HepG2 (cell line): Measurements from ENCODE around the gene TCN2. TPM values are rescaled to one million over a fixed set of nuclear protein-coding genes. Genes with fewer than 3 reads are reported as not detected.

Source experiments
- BHLHE40 ChIP-seq: IDR thresholded peaks from 2 replicates; pipeline ENCODE4 v1.6.1; 2011; ENCODE audit warnings: low read length, improper control_type of control experiment
- CBX5 ChIP-seq: sonication (generic); formaldehyde crosslinking; IDR thresholded peaks from 2 replicates; pipeline ENCODE4 v1.4.0; 2020; ENCODE audit warnings: missing genetic modification reagents, borderline replicate concordance
- ELF4 ChIP-seq: sonication (generic); formaldehyde crosslinking; IDR thresholded peaks from 2 replicates; pipeline ENCODE4 v1.5.0; 2020; ENCODE audit warnings: missing genetic modification reagents, mild to moderate bottlenecking, moderate library complexity, borderline replicate concordance
- GZF1 ChIP-seq: sonication (generic); formaldehyde crosslinking; IDR thresholded peaks from 2 replicates; pipeline ENCODE4 v1.5.1; 2020; ENCODE audit warnings: mild to moderate bottlenecking, missing genetic modification reagents
- MYC ChIP-seq: sonication (generic); formaldehyde crosslinking; IDR thresholded peaks from 2 replicates; pipeline ENCODE4 v1.9.0; 2021; ENCODE audit warnings: missing genetic modification reagents, borderline replicate concordance
- NFKBIZ ChIP-seq: IDR thresholded peaks from 2 replicates; pipeline ENCODE4 v1.6.1; 2018; ENCODE audit warnings: missing genetic modification reagents, missing compliant biosample characterization
- NPAS2 ChIP-seq: sonication (generic); formaldehyde crosslinking; IDR thresholded peaks from 2 replicates; pipeline ENCODE4 v1.8.0; 2022; ENCODE audit warnings: mild to moderate bottlenecking, missing genetic modification reagents, borderline replicate concordance
- RNF2 ChIP-seq: fragments of 450-650 bp; conservative IDR thresholded peaks from 2 replicates; pipeline ENCODE4 v1.6.1; 2016; ENCODE audit warnings: low read depth
- SIN3A ChIP-seq: IDR thresholded peaks from 2 replicates; pipeline ENCODE4 v1.6.1; 2011; ENCODE audit warnings: low read depth, mild to moderate bottlenecking, control low read depth, low read length, borderline replicate concordance
- SIX4 ChIP-seq: sonication (generic); formaldehyde crosslinking; IDR thresholded peaks from 2 replicates; pipeline ENCODE4 v1.4.0; 2020; ENCODE audit warnings: missing genetic modification reagents
- SOX6 ChIP-seq, 2 experiments: fragments of 450-650 bp in 1 of 2; sonication (generic) in 1 of 2; formaldehyde crosslinking in 1 of 2; IDR thresholded peaks; 2 replicates each; pipeline versions ENCODE4 v1.4.0 to v1.6.1; 2017 to 2020; ENCODE audit warnings: antibody characterized with exemption in 1 of 2, mild to moderate bottlenecking in 1 of 2, missing genetic modification reagents in 1 of 2
- SRSF1 ChIP-seq: fragments of 200-400 bp; formaldehyde crosslinking; optimal IDR thresholded peaks from 2 replicates; pipeline ENCODE3; 2017; ENCODE audit warnings: mild to moderate bottlenecking, low read depth, low read length, moderate library complexity
- TBL1XR1 ChIP-seq: fragments of 150-350 bp; IDR thresholded peaks from 2 replicates; pipeline ENCODE4 v1.6.1; 2014; ENCODE audit warnings: borderline replicate concordance, low read length; ENCODE audit not compliant: partially characterized antibody
- XBP1 ChIP-seq: sonication (generic); formaldehyde crosslinking; IDR thresholded peaks from 2 replicates; pipeline ENCODE4 v1.5.0; 2020; ENCODE audit warnings: missing genetic modification reagents
- ZFP36L2 ChIP-seq: sonication (generic); formaldehyde crosslinking; IDR thresholded peaks from 2 replicates; pipeline ENCODE4 v1.4.0; 2020; ENCODE audit warnings: missing genetic modification reagents
- ZNF33A ChIP-seq: sonication (generic); formaldehyde crosslinking; IDR thresholded peaks from 2 replicates; pipeline ENCODE4 v1.5.1; 2020; ENCODE audit warnings: missing genetic modification reagents, mild to moderate bottlenecking, moderate library complexity, borderline replicate concordance
- ZNF839 ChIP-seq: sonication (generic); formaldehyde crosslinking; IDR thresholded peaks from 2 replicates; pipeline ENCODE4 v1.4.0; 2020; ENCODE audit warnings: missing genetic modification reagents, mild to moderate bottlenecking, borderline replicate concordance
- polyA plus RNA-seq, 8 experiments: library from polyadenylated mRNA; depleted of rRNA in 3 of 8; stranded (reverse) in 7 of 8; unstranded in 1 of 8; fragments of >200 nt; fragmentation: Illumina TruSeq in 4 of 8; extraction: Trizol in 4 of 8; gene quantifications; 2 replicates each; pipeline versions ENCODE4 v1.2.1 to v1.2.3, GENCODE V29; 2011 to 2016; ENCODE audit warnings: low read depth in 4 of 8, missing spikeins in 1 of 8, mixed read lengths in 1 of 8; ENCODE audit not compliant: insufficient read depth in 1 of 8
- total RNA-seq, 5 experiments: library from RNA; depleted of rRNA; stranded (reverse); fragments of >200 nt; fragmentation: Illumina TruSeq; extraction: Trizol; gene quantifications; 2 replicates each; pipeline ENCODE4 v1.2.3, GENCODE V29; 2016; ENCODE audit warnings: low read depth in 1 of 5
- TF ChIP-seq, protein P1 (sequence below): IDR thresholded peaks from 2 replicates; pipeline ENCODE4 v1.6.1; 2016
- TF ChIP-seq, protein P2 (sequence below): IDR thresholded peaks from 2 replicates; pipeline ENCODE4 v1.6.1; 2016; ENCODE audit warnings: mild to moderate bottlenecking
- TF ChIP-seq, protein P3 (sequence below): sonication (generic); formaldehyde crosslinking; IDR thresholded peaks from 2 replicates; pipeline ENCODE4 v1.4.0; 2020; ENCODE audit warnings: missing genetic modification reagents
- TF ChIP-seq, protein P4 (sequence below): sonication (generic); formaldehyde crosslinking; IDR thresholded peaks from 2 replicates; pipeline ENCODE4 v1.5.0; 2020; ENCODE audit warnings: mild to moderate bottlenecking, missing genetic modification reagents, moderate library complexity
- TF ChIP-seq, protein P5 (sequence below): IDR thresholded peaks from 2 replicates; pipeline ENCODE4 v1.6.1; 2018; ENCODE audit warnings: missing genetic modification reagents, mild to moderate bottlenecking, missing compliant biosample characterization

The TCN2 gene
- total and polyA plus RNA-seq, 2 of the 13 experiments (the other 11 are each of a cell fraction or from before 2014, with no cell fraction given), result 0.29 to 0.31 TPM

DNA sequence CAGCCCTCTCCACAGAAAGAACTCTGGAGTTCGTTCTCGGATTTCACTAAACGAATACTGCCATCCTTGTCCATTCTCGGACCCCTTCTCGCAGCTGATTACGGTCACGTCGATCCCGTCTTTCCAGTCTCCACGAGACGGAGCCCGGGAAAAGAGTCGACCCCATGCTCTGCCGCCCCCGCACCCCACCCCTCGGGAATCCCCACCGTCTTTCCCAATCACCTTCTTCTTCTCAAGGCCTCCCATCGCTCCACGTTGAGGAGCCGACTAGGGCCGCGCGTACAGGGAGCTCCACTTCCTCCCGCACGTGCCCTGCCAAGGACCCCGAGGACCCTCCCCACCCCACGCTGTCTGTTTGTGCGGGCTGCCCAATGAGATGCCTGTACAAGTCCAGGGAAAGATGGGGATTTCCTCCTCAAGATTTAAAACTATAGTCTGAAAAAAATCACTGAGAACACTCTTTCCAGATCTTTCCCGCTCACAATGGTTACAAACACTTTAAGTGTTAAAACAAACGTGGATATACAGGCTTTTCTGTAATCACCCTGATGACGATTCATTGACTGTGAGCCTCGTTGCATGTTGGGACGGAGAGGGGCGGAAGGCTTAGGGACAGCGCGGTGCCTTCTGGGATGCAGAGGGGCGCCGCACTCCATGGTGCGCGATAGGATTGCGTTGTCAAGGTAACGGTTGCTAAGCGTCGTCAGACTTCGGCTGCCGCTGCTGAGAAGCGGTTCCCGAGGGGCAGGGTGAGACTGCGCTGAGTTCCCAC lies 15.2 kb upstream of the TCN2 start, which contains the start of gene PES1 (continued):
- TF ChIP-seq XBP1 (CRISPR knock-in tag), result no peak
- peak; percentile 72; the same call in 1 of the 2 replicates for TF ChIP-seq ELF4
- TF ChIP-seq BHLHE40, result peak; percentile 99
- TF ChIP-seq, protein P1, sequence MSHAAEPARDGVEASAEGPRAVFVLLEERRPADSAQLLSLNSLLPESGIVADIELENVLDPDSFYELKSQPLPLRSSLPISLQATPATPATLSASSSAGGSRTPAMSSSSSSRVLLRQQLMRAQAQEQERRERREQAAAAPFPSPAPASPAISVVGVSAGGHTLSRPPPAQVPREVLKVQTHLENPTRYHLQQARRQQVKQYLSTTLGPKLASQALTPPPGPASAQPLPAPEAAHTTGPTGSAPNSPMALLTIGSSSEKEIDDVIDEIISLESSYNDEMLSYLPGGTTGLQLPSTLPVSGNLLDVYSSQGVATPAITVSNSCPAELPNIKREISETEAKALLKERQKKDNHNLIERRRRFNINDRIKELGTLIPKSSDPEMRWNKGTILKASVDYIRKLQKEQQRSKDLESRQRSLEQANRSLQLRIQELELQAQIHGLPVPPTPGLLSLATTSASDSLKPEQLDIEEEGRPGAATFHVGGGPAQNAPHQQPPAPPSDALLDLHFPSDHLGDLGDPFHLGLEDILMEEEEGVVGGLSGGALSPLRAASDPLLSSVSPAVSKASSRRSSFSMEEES (CRISPR knock-in tag), result no peak
- TF ChIP-seq ZFP36L2, result no peak
- peak; percentile 56; the same call in 1 of the 2 replicates for TF ChIP-seq CBX5 (CRISPR knock-in tag)
- TF ChIP-seq ZNF33A (CRISPR knock-in tag), result peak; percentile 46; the same call in 1 of the 2 replicates
- TF ChIP-seq MYC (CRISPR knock-in tag), result peak; percentile 98
- TF ChIP-seq, protein P2, sequence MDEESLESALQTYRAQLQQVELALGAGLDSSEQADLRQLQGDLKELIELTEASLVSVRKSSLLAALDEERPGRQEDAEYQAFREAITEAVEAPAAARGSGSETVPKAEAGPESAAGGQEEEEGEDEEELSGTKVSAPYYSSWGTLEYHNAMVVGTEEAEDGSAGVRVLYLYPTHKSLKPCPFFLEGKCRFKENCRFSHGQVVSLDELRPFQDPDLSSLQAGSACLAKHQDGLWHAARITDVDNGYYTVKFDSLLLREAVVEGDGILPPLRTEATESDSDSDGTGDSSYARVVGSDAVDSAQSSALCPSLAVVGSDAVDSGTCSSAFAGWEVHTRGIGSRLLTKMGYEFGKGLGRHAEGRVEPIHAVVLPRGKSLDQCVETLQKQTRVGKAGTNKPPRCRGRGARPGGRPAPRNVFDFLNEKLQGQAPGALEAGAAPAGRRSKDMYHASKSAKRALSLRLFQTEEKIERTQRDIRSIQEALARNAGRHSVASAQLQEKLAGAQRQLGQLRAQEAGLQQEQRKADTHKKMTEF (CRISPR knock-in tag), result peak; percentile 66
- TF ChIP-seq SIN3A, result peak; percentile 84
- no peak for TF ChIP-seq ZNF839 (CRISPR knock-in tag)
- no peak for TF ChIP-seq SOX6 (IDR thresholded peaks at IDR 0.05)
- TF ChIP-seq SOX6 (CRISPR knock-in tag; IDR thresholded peaks at IDR 0.05), result peak; percentile 65
- TF ChIP-seq NPAS2, result no peak
- peak; percentile 58; the same call in 1 of the 2 replicates for TF ChIP-seq RNF2
- TF ChIP-seq TBL1XR1, result peak; percentile 36
- TF ChIP-seq, protein P3, sequence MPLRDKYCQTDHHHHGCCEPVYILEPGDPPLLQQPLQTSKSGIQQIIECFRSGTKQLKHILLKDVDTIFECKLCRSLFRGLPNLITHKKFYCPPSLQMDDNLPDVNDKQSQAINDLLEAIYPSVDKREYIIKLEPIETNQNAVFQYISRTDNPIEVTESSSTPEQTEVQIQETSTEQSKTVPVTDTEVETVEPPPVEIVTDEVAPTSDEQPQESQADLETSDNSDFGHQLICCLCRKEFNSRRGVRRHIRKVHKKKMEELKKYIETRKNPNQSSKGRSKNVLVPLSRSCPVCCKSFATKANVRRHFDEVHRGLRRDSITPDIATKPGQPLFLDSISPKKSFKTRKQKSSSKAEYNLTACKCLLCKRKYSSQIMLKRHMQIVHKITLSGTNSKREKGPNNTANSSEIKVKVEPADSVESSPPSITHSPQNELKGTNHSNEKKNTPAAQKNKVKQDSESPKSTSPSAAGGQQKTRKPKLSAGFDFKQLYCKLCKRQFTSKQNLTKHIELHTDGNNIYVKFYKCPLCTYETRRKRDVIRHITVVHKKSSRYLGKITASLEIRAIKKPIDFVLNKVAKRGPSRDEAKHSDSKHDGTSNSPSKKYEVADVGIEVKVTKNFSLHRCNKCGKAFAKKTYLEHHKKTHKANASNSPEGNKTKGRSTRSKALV (CRISPR knock-in tag), result peak; percentile 9; the same call in 1 of the 2 replicates
- TF ChIP-seq SIX4, result no peak
- TF ChIP-seq GZF1 (CRISPR knock-in tag), result no peak
- 0 out of 2 replicates have a peak, but pooled peaks have one; percentile 14 for TF ChIP-seq NFKBIZ (CRISPR knock-in tag)
- TF ChIP-seq SRSF1, result no peak
- TF ChIP-seq, protein P4, sequence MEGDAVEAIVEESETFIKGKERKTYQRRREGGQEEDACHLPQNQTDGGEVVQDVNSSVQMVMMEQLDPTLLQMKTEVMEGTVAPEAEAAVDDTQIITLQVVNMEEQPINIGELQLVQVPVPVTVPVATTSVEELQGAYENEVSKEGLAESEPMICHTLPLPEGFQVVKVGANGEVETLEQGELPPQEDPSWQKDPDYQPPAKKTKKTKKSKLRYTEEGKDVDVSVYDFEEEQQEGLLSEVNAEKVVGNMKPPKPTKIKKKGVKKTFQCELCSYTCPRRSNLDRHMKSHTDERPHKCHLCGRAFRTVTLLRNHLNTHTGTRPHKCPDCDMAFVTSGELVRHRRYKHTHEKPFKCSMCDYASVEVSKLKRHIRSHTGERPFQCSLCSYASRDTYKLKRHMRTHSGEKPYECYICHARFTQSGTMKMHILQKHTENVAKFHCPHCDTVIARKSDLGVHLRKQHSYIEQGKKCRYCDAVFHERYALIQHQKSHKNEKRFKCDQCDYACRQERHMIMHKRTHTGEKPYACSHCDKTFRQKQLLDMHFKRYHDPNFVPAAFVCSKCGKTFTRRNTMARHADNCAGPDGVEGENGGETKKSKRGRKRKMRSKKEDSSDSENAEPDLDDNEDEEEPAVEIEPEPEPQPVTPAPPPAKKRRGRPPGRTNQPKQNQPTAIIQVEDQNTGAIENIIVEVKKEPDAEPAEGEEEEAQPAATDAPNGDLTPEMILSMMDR, result no peak
- TF ChIP-seq, protein P5, sequence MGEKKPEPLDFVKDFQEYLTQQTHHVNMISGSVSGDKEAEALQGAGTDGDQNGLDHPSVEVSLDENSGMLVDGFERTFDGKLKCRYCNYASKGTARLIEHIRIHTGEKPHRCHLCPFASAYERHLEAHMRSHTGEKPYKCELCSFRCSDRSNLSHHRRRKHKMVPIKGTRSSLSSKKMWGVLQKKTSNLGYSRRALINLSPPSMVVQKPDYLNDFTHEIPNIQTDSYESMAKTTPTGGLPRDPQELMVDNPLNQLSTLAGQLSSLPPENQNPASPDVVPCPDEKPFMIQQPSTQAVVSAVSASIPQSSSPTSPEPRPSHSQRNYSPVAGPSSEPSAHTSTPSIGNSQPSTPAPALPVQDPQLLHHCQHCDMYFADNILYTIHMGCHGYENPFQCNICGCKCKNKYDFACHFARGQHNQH (CRISPR knock-in tag), result peak; percentile 65
